ENCODE measurements around the gene CACNA1F.

Gene CACNA1F

DNA sequence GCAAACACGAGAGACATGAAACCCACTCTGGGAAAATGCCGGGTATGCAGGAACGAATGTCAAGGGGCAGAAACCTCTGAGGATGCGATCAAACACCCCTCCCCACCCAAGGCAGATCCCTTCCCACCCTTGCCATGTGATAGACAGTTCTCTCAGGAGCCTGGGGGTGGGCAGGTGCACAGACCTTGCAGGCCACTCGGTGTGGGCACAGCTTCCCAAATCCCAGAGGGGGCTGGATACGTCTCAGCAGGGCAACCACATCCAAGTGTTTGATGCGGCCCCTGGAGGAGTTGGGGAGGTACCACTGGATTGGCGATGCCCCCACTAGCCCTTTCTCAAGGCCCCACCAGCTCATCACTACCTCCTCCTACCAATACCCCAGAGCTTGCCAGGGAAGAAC, 22.7 kb downstream of the CACNA1F start:
- H3K9me2 ChIP-seq (replicated peaks; ENCODE audit: insufficient read depth, low read length), result no peaks in the 10 kb centered on the region

DNA sequence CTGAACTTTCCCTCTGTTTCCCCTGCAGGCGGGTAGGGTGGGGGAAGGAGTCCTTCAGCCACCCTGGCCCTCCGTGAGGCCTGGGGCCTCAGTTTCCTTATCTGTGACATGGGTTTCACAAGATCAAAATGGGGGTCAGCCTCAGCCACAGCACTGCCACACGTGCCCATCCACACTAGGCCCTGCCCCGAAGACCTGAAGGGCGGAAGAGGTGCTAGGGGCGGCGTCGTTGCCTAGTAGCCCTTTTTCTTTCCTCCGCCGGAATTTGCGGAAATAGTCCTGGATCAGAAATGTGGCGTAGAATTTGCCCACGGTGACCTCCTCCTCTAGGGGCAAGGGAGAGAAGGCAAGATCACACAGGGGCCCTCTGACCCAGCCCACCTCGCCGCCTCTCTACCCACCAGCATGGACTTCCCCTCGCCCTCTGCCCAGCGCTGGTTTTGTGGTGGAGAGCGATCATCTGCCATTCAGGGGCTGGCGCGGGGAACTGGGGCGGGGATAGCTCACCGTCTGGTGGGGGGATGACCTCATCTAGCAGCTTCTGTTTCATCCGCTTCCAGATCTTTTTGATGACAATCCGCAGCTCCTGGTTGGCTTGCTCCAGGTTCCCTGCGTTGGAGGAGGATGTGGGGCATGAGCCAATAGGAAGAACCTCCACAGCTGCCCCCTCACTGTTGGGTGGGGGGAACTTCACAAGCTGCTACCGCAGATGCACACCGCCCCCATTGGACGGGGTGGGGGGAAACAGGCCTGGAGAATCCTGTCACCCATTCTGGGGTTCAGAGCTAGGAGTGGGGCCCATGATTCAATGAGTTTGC, 23.5 kb downstream of the CACNA1F start:
- Histone ChIP-seq H3K79me2 (ENCODE audit: insufficient read depth, low read length) (no peaks in the 10 kb centered on the region), H3K27ac (ENCODE audit: low read depth, low read length) (no peak overlapping the region), H4K20me1 (ENCODE audit: low read depth, low read length) (no peaks in the 10 kb centered on the region), H3F3A (ENCODE audit: insufficient read depth) (no peaks in the 10 kb centered on the region), H3K9me3 (ENCODE audit: insufficient read depth, low read length) (no peaks in the 10 kb centered on the region), H3K9me2 (replicated peaks; ENCODE audit: insufficient read depth, low read length) (no peaks in the 10 kb centered on the region), H3K4me3 (ENCODE audit: insufficient read depth, low read length, poor library complexity, severe bottlenecking) (no peak overlapping the region), H3K27me3 (ENCODE audit: low read length) (no peaks in the 10 kb centered on the region), H3K36me3 (ENCODE audit: low read length) (no peaks in the 10 kb centered on the region), H2AFZ (ENCODE audit: low read depth, low read length, severe bottlenecking) (no peak overlapping the region), H3K9ac (ENCODE audit: low read length) (no peak overlapping the region), H3K4me2 (ENCODE audit: low read depth, low read length, poor library complexity, severe bottlenecking) (no peak overlapping the region)
- TF ChIP-seq EZH2phosphoT487 (conservative IDR thresholded peaks at IDR 0.05; ENCODE audit: low read length), result no peak
- TF ChIP-seq, protein P1, sequence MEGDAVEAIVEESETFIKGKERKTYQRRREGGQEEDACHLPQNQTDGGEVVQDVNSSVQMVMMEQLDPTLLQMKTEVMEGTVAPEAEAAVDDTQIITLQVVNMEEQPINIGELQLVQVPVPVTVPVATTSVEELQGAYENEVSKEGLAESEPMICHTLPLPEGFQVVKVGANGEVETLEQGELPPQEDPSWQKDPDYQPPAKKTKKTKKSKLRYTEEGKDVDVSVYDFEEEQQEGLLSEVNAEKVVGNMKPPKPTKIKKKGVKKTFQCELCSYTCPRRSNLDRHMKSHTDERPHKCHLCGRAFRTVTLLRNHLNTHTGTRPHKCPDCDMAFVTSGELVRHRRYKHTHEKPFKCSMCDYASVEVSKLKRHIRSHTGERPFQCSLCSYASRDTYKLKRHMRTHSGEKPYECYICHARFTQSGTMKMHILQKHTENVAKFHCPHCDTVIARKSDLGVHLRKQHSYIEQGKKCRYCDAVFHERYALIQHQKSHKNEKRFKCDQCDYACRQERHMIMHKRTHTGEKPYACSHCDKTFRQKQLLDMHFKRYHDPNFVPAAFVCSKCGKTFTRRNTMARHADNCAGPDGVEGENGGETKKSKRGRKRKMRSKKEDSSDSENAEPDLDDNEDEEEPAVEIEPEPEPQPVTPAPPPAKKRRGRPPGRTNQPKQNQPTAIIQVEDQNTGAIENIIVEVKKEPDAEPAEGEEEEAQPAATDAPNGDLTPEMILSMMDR (IDR thresholded peaks at IDR 0.05; ENCODE audit: insufficient read depth, low read length, poor library complexity, severe bottlenecking), result no peak

More for the DNA sequence above, 22.7 kb downstream of the CACNA1F start:
- TF ChIP-seq, protein P1 (IDR thresholded peaks at IDR 0.05; ENCODE audit: insufficient read depth, low read length, poor library complexity, severe bottlenecking), result no peak
- no peak for TF ChIP-seq EZH2phosphoT487 (conservative IDR thresholded peaks at IDR 0.05; ENCODE audit: low read length)
- Histone ChIP-seq H3K4me3 (ENCODE audit: insufficient read depth, low read length, poor library complexity, severe bottlenecking) (no peak overlapping the region), H3F3A (ENCODE audit: insufficient read depth) (no peaks in the 10 kb centered on the region), H4K20me1 (ENCODE audit: low read depth, low read length) (no peaks in the 10 kb centered on the region), H3K27ac (ENCODE audit: low read depth, low read length) (no peak overlapping the region), H3K27me3 (ENCODE audit: low read length) (no peaks in the 10 kb centered on the region), H3K9ac (ENCODE audit: low read length) (no peak overlapping the region), H3K4me2 (ENCODE audit: low read depth, low read length, poor library complexity, severe bottlenecking) (no peak overlapping the region), H2AFZ (ENCODE audit: low read depth, low read length, severe bottlenecking) (no peak overlapping the region), H3K79me2 (ENCODE audit: insufficient read depth, low read length) (no peaks in the 10 kb centered on the region), H3K9me3 (ENCODE audit: insufficient read depth, low read length) (no peaks in the 10 kb centered on the region), H3K36me3 (ENCODE audit: low read length) (no peaks in the 10 kb centered on the region)

DNA sequence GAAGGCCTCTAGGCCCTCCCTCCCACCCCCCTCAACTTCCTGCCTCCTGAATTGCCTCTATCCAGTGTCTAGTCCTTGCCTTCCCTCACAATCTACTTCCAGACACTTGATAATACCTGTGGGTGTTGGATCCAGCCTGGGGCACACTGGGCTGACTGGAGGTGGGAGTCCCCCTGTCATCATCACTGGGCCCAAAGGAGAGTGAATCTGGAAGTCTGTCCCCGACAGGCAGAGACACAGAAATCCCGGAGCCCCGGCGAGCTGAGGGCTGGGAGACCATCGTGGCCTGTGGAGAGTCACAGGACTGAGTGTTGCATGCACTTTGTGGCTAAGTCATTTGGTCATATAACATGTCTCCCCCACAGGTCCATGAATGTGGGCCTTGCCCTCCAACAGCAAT, 24.7 kb downstream of the CACNA1F start:
- Histone ChIP-seq H3K9me3 (ENCODE audit: insufficient read depth, low read length) (no peaks in the 10 kb centered on the region), H3K36me3 (ENCODE audit: low read length) (no peaks in the 10 kb centered on the region), H3K9me2 (replicated peaks; ENCODE audit: insufficient read depth, low read length) (no peaks in the 10 kb centered on the region), H3K9ac (ENCODE audit: low read length) (no peak overlapping the region), H2AFZ (ENCODE audit: low read depth, low read length, severe bottlenecking) (no peak overlapping the region), H4K20me1 (ENCODE audit: low read depth, low read length) (no peaks in the 10 kb centered on the region), H3K4me3 (ENCODE audit: insufficient read depth, low read length, poor library complexity, severe bottlenecking) (no peak overlapping the region), H3K27me3 (ENCODE audit: low read length) (no peaks in the 10 kb centered on the region), H3F3A (ENCODE audit: insufficient read depth) (no peaks in the 10 kb centered on the region), H3K79me2 (ENCODE audit: insufficient read depth, low read length) (no peaks in the 10 kb centered on the region), H3K4me2 (ENCODE audit: low read depth, low read length, poor library complexity, severe bottlenecking) (no peak overlapping the region), H3K27ac (ENCODE audit: low read depth, low read length) (no peak overlapping the region)
- no peak for TF ChIP-seq EZH2phosphoT487 (conservative IDR thresholded peaks at IDR 0.05; ENCODE audit: low read length)
- TF ChIP-seq, protein P1 (IDR thresholded peaks at IDR 0.05; ENCODE audit: insufficient read depth, low read length, poor library complexity, severe bottlenecking), result no peak

Measured in SU-DHL-6 (cell line).